Heart left ventricle (tissue), 13 donors: Measurements from ENCODE around the gene ZBTB21.

Experiments
- POLR2A ChIP-seq, 2 donors: fragments of 450-650 bp; IDR thresholded peaks; one replicate each; pipeline ENCODE4 v1.6.1; 2017; ENCODE audit warnings: antibody characterized with exemption in 2 of 2, mild to moderate bottlenecking in 2 of 2, moderate library complexity in 2 of 2
- TF ChIP-seq, protein P1 (sequence below), 12 donors: fragments of 200-600 bp; sonication (generic) in 4 of 12; IDR thresholded peaks; one replicate each; pipeline versions ENCODE4 v1.5.0 to v1.8.0; 2018 to 2022; ENCODE audit warnings: antibody characterized with exemption in 12 of 12, mild to moderate bottlenecking in 5 of 12
- donor health status: ischemic (EF 13 %, LVEDD 7.1; RV severe dilation, severe dysfunction).
- donor health status: DM: no; HTN: yes; CAD: no.
- donor health status: DM: no; HTN: no; CAD: no.
- donor health status: ischemic (EF 25% LVEDD 6.9; RV normal size, moderate dysfunction).
- donor health status: ischemic (EF 25% LVEDD 5.7; RV mildly dilated, moderate dysfunction).
- donor health status: ischemic (EF 35%, LVEDD 5.7; RV mildly dilated, moderate dysfunction).
- donor health status: nonischemic (EF 11% LVEDD 7.7; RV severe dilation, severe dysfunction).
- donor health status: DM: yes; HTN: yes; CAD: no.
- donor health status: PGD.
- donor health status: ischemic (EF 29% LVEDD 5.4; RV normal size, mild dysfunction).
- donor health status: nonischemic (EF 23%, LVEDD 6.1; RV moderate dilation, normal function).

DNA sequence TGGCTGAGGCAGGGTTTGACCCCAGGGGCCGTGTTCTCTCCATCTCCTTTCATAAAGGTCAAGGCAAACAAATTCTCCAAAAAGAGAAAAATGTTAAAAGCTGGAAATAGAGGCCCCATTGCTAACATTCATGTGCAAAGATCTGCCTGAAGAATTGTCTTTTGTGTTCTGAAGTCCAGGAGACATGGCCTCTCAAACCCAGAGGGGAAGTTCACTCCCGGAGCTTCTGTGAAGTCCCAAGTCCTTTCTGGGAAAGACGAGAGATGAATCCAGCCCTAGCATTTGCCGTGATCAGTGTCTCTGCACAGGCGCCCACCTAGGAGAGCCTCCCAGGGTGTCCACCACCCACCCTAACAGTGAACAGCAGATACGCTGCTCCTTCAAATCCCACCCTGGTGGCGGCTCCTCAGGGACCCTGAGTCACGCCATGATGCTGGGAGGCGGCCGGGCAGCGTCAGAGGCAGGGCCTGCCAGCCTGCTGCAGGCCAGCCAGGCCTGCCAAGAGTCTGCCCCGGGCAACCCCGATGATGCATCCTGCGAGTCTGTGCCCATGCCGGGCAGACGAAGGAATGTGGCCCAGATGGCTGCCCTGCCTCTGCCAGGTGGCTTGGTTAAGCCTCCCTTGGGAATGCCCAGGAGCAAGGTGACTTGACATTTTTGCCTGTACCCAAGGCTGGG, 51.1 kb downstream of the ZBTB21 start:
- no peak for TF ChIP-seq POLR2A (IDR thresholded peaks at IDR 0.05)
- TF ChIP-seq, protein P1, sequence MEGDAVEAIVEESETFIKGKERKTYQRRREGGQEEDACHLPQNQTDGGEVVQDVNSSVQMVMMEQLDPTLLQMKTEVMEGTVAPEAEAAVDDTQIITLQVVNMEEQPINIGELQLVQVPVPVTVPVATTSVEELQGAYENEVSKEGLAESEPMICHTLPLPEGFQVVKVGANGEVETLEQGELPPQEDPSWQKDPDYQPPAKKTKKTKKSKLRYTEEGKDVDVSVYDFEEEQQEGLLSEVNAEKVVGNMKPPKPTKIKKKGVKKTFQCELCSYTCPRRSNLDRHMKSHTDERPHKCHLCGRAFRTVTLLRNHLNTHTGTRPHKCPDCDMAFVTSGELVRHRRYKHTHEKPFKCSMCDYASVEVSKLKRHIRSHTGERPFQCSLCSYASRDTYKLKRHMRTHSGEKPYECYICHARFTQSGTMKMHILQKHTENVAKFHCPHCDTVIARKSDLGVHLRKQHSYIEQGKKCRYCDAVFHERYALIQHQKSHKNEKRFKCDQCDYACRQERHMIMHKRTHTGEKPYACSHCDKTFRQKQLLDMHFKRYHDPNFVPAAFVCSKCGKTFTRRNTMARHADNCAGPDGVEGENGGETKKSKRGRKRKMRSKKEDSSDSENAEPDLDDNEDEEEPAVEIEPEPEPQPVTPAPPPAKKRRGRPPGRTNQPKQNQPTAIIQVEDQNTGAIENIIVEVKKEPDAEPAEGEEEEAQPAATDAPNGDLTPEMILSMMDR (IDR thresholded peaks at IDR 0.05): no peak
